OCI-LY7 (cell line): ENCODE measurements around the gene ESPNL.

Experiments
- EZH2phosphoT487 ChIP-seq: fragments of 200-600 bp; sonication (generic); IDR thresholded peaks from 2 replicates; pipeline ENCODE4 v1.6.1; 2018; ENCODE audit warnings: low read depth, borderline replicate concordance, mild to moderate bottlenecking, mixed run types, antibody characterized with exemption, low read length, moderate library complexity, mixed read lengths
- TF ChIP-seq, protein P1 (sequence below): fragments of 200-600 bp; sonication (generic); conservative IDR thresholded peaks from 2 replicates; pipeline ENCODE4 v1.5.1; 2014; ENCODE audit warnings: mild to moderate bottlenecking, antibody characterized with exemption, low read length, moderate library complexity, mixed read lengths

DNA sequence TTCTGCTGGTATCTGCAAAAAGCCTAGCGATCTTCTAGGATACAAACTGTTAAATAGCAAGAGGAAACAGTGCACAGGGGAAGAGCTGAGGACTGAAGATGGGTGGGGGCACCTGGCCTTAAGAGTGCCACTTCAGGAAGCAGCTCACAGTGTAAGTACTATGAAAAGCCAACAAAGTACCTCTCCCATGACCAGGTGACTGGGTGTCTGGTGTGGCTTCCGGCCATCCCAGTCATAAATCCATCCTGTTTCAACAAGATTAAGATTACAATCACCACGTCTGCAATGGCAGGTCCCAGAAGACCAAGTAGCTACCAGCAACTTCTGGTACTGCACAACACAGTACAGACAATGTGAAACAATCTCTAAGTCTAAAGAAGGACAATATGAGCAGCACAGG lies 74.6 kb downstream of the ESPNL start:
- TF ChIP-seq, protein P1, sequence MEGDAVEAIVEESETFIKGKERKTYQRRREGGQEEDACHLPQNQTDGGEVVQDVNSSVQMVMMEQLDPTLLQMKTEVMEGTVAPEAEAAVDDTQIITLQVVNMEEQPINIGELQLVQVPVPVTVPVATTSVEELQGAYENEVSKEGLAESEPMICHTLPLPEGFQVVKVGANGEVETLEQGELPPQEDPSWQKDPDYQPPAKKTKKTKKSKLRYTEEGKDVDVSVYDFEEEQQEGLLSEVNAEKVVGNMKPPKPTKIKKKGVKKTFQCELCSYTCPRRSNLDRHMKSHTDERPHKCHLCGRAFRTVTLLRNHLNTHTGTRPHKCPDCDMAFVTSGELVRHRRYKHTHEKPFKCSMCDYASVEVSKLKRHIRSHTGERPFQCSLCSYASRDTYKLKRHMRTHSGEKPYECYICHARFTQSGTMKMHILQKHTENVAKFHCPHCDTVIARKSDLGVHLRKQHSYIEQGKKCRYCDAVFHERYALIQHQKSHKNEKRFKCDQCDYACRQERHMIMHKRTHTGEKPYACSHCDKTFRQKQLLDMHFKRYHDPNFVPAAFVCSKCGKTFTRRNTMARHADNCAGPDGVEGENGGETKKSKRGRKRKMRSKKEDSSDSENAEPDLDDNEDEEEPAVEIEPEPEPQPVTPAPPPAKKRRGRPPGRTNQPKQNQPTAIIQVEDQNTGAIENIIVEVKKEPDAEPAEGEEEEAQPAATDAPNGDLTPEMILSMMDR: no peak
- no peak for TF ChIP-seq EZH2phosphoT487
